SIG-M5 treated with dmso at 0.1 percent for 504 hours (cell line): ENCODE results near the gene PARD3B.

ENCODE experiments used
- DNase-seq: peaks from one replicate; lab custom pipeline; 2025; ENCODE audit not compliant: unreplicated experiment; lab: John Stamatoyannopoulos, UW

Gene PARD3B

GRCh38 chr2:205527801-205528200, 982.5 kb downstream of the PARD3B start:
- no peak for DNase-seq

GRCh38 chr2:205531072-205531471, 985.8 kb downstream of the PARD3B start:
- DNase-seq, result no peak

GRCh38 chr2:205531489-205532148, 986.3 kb downstream of the PARD3B start:
- DNase-seq, result no peak

DNA sequence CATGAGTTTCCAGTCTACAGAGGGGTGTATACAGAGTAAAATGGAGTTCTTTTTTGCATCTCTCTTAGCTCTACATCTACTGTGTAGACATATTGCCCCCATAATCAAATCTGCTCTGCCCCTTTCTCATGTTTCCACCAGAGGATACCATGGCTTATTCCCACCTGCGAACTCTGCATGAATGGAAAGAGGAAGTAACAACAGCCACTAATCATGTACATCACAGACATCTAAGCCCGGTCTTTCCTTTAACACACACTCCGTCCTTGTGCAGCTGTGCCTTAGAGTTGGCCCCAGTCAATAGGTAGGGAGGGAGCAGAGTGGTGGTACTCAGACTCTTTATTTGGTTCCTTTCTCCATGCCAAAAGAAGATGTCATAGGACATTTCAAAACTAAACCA, 989.7 kb downstream of the PARD3B start:
- DNase-seq, result no peak

- no peak for DNase-seq
Observed at GRCh38 chr2:205539603-205540002, 994.3 kb downstream of the PARD3B start.

- DNase-seq, result peak; percentile 16
Observed at GRCh38 chr2:205540036-205540435, 994.8 kb downstream of the PARD3B start.

- DNase-seq, result peak; percentile 5
Observed at GRCh38 chr2:205543262-205543843, 998.1 kb downstream of the PARD3B start.

- no peak for DNase-seq
Observed at GRCh38 chr2:205543937-205544702, 998.8 kb downstream of the PARD3B start.

- DNase-seq, result peak; percentile 88
Observed at GRCh38 chr2:205545971-205546816, 1000.9 kb downstream of the PARD3B start.

- no peak for DNase-seq
Observed at GRCh38 chr2:205555566-205556230, 1010.4 kb downstream of the PARD3B start.

- no peak for DNase-seq
Observed at GRCh38 chr2:205556357-205556756, 1011.1 kb downstream of the PARD3B start.

GRCh38 chr2:205556841-205557539, 1011.7 kb downstream of the PARD3B start:
- DNase-seq, result no peak

GRCh38 chr2:205557873-205558272, 1012.6 kb downstream of the PARD3B start:
- DNase-seq, result no peak

DNA sequence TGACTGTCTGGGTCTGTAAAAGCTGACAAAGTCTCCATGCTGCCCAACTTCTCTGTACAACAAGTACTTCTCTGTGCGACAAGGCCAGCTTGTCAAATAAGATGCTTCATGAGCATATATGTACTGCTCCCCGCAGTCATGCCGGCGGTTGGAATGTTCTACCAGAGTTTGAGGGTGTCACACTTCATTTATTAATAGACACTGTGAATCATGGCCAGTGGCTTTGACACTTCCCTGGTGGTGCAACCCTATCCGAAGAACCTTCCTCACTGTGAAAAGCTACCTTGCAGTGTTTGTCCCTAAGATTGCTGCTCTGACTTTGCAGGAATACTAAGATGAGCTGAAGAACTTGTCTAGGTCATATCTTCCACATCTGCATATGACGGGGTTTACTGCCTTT, 1016.2 kb downstream of the PARD3B start:
- DNase-seq, result no peak

DNA sequence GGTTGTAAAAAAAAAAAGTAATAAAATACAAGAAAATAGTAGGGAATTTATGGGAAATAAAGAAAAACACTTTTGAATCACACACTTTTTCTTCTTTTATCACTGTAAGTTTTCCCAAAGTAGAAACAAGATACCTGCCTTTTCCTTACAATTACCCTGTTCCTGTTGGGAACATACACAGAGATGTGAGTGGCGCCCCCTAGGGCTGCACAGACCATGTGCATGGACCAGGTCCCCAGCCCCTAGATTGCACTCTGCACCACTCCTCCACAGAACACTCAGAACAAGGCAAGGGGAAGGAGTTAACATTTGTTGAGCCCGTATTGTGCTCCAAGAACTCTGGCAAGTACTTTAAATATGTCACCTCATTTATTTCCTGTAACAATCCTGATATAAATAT, 1018.4 kb downstream of the PARD3B start:
- no peak for DNase-seq

GRCh38 chr2:205564346-205565141, 1019.3 kb downstream of the PARD3B start:
- no peak for DNase-seq

DNA sequence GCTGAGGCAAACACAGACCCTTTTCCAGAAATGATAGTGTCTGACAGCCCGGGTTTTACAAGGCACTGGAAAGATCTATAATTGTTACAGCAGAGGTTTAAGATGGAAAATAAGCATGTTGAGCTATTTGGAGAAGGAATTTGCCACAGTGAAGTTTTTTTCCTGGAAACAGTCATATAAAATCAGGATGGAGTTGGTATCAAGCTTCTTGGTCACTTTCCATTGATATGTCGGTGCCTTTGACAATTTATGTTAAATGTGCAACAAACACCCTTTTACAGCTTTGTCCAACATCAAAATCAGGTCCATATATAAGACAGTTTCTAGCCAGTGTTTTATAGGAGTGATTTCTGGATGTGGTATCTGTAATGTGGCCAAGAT, 1019.9 kb downstream of the PARD3B start:
- DNase-seq, result no peak

- DNase-seq, result no peak
Observed at GRCh38 chr2:205566606-205567168, 1021.4 kb downstream of the PARD3B start.

- peak; percentile 18 for DNase-seq
Observed at GRCh38 chr2:205568620-205569019, 1023.3 kb downstream of the PARD3B start.
